ENCODE results near the gene GAS2. TPM values are rescaled to one million over a fixed set of nuclear protein-coding genes. Genes with fewer than 3 reads are reported as not detected.

The GAS2 gene
- total RNA-seq, 2 experiments from 2014 or later = 1.9 to 2.4 TPM

DNA sequence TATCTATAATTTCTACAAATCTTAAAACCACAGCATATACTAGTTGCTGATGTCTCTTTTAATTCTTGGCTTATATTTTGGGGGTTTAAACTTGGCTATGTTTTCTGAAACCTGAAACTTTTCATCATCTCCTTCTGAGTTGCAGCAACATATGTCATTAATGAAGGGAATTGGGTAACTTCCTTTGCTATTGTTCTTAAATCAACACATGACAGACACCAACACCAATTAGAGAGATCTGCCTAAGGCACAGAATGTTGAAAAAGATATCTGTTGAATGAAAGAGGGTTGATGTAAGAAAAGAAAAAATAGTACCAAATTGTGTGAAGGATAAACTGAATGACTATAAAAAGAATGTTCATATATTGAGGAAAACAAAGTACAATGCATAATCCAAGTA, 10.3 kb upstream of the GAS2 start:
- POLR2A ChIA-PET = no interaction called here
- Mint-ChIP-seq H3K27me3 (no peaks in the 10 kb centered on the region), H3K36me3 (peaks cover 6% of the 10 kb centered on the region), H3K27ac (no peak overlapping the region), H3K4me3 (no peak overlapping the region), H3K9me3 (no peaks in the 10 kb centered on the region), H3K4me1 (peaks cover 13% of the 10 kb centered on the region)
- ATAC-seq (ENCODE audit: low read depth) (no peak), DNase-seq (no peak)

DNA sequence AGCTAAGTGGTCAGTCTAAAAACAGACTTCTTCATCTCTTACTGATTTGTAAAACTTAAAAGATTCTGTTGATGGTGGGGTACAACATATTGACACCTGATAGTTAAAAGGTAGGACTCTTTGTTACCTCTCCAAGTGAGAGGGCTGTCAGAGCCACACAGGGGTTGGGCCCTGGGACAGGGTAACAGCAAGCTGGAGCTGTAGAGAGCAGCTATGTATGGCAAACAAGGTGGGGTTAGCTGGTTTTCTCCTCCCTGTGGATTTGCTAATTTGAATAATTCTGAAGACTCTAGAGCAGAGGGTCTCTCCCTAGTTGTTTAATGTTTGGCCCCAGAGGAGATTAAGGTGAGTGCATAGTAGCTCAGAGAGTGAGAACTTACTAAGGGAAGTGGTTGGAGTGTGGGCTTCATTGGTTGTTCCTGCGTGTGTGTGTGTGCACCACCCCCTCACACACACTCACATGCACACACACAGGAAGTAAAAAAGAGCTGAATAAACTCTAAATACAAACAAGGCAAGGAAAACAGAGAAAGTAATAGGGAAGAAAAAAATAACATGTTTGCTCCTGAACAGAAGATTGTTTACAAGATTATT, 9.2 kb upstream of the GAS2 start:
- peak; percentile 97 for ATAC-seq (ENCODE audit: low read depth)
- peak overlapping the region; percentile 32 for H3K4me3 Mint-ChIP-seq
- peaks cover 13% of the 10 kb centered on the region for H3K4me1 Mint-ChIP-seq
- H3K27ac Mint-ChIP-seq = peak overlapping the region; percentile 15
- H3K36me3 Mint-ChIP-seq = peaks cover 4% of the 10 kb centered on the region
- H3K27me3 Mint-ChIP-seq = no peaks in the 10 kb centered on the region
- H3K9me3 Mint-ChIP-seq = no peaks in the 10 kb centered on the region
- POLR2A ChIA-PET = interaction anchor here (0.7 to 0.9 kb wide), 2 partner anchors 22 to 32 kb away, joined by 3 read pairs; partner anchors contain the start of gene FANCF
- no peak for DNase-seq

DNA sequence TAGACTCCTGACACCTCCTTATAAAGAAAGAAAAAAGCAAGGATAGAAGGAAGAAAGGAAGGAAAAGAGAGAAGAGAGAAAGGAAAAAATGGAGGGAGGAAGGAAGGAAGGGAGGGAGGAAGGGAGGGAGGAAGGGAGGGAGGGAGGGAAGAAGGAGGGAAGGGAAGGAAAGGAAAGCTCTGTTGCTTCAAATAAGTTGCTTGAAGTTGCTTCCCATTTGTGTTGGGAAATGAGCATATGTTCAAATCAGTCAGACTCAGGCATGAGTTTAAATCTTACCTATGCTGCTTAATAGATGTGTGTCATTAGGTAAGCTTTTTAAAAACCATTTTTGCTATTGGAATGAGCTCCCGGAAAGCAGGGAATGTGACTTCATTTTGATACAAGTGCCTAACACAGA, 6.6 kb upstream of the GAS2 start:
- POLR2A ChIA-PET = no interaction called here
- no peak overlapping the region for H3K27ac Mint-ChIP-seq
- H3K4me1 Mint-ChIP-seq = peaks cover 13% of the 10 kb centered on the region

DNA sequence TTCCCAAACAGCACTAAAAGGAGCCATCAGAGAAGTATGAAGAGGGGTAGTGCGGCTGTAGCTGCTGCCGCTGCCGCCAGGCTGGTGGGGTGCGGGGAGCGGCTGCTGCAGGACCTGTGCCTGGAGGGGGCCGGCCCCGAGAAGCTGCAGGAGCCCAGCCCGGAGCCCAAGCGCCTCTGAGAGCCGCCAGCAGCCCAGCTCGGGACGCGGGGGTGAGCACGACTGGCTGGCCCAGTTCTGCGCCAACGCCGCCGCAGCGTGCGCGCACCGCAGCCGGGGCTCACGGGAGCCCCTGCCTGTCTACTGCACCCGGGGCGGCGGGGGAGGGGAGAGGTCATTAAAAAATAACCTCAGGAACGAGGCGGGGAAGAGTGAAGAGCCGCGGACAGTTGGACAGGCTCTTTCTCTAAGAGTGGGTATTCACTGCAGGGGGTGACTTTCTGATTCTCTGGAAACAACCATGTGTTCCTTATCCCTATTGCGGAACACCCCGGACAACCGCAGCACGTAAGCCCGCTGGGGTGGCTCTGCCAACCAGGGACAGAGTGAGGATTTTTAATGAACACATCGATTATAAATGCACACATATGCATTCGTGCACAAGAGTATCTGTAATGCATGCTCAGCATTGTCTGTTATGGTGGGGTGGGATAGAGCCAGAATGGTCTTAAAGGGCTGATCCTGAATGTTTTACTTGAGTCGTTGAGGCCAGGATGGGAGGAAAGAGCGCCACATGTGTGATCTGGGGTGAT, 453 bp downstream of the GAS2 start:
- Mint-ChIP-seq H3K36me3 (no peaks in the 10 kb centered on the region), H3K9me3 (no peaks in the 10 kb centered on the region), H3K4me3 (peak overlapping the region; percentile 83), H3K4me1 (peaks cover 10% of the 10 kb centered on the region), H3K27me3 (peaks cover 65% of the 10 kb centered on the region), H3K27ac (no peak overlapping the region)
- POLR2A ChIA-PET = no interaction called here
- ATAC-seq (ENCODE audit: low read depth) (peak; percentile 68), DNase-seq (peak; percentile 44)

More for the DNA sequence above, 6.6 kb upstream of the GAS2 start:
- no peak for DNase-seq
- Mint-ChIP-seq H3K27me3 (peaks cover 3% of the 10 kb centered on the region), H3K36me3 (no peaks in the 10 kb centered on the region), H3K4me3 (no peak overlapping the region), H3K9me3 (no peaks in the 10 kb centered on the region)
- ATAC-seq (ENCODE audit: low read depth) = no peak

DNA sequence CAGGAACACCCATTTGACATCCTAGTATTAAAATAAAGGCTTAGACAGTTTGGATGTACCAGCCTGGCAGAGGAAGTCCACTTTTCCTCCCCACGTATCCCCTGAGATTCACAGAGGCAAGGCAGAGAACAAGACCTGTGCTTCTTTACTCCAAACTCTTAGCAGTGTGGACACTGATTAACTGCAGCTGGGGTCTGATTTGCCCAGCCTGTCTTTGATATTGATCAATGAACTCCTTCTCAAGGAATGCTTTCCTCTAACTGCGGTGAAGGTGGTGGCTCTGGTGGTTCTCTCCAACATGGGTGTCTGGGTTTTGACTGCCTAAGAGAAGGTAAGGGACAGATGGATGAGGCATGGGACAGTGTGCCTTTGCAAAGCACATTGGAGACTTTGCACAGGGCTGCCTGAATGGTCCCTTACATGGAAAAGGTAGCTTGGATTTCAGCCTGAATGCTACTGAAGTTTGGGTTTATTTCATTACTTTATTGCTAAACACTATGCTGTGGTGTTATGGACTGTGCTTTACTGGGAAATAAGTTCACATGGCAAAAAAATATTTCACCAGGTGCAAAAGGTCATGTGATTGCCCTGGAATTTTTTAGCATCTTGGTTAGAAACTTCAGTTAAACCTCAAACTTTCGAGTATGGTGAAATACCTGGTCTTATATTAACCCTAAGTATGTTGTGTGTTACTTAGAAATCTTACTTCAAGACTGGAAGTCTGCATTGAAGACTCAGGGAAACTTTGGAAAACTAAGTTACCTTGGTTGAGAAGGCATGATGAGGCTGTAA, 1.8 kb downstream of the GAS2 start:
- H3K36me3 Mint-ChIP-seq = no peaks in the 10 kb centered on the region
- POLR2A ChIA-PET = no interaction called here

DNA sequence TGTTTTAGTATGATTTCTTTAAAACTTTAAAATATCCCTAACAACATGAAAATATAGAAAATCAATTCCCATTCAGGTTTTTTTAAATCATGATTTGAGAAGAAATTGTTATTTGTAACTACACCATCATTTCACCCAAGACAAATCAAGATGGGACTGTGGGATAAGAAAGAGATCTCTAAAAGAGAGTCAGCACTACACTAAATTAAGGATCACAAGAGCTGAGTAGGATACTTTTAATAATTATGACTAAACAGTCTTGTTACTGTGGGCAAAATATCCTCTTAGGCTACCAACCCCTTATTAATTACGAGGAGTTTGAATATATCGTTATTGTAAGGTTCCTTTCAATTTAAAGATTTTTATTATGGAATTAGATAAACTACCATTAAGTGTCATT, 3.0 kb downstream of the GAS2 start:
- POLR2A ChIA-PET = no interaction called here
- Mint-ChIP-seq H3K27me3 (peaks cover 73% of the 10 kb centered on the region), H3K4me3 (no peak overlapping the region), H3K27ac (no peak overlapping the region), H3K4me1 (peaks cover 10% of the 10 kb centered on the region), H3K9me3 (no peaks in the 10 kb centered on the region), H3K36me3 (no peaks in the 10 kb centered on the region)
- DNase-seq (no peak), ATAC-seq (ENCODE audit: low read depth) (no peak)

More for the DNA sequence above, 1.8 kb downstream of the GAS2 start:
- no peaks in the 10 kb centered on the region for H3K9me3 Mint-ChIP-seq
- H3K27me3 Mint-ChIP-seq = peaks cover 73% of the 10 kb centered on the region
- DNase-seq (no peak), ATAC-seq (ENCODE audit: low read depth) (no peak)
- H3K4me3 Mint-ChIP-seq = no peak overlapping the region
- no peak overlapping the region for H3K27ac Mint-ChIP-seq
- H3K4me1 Mint-ChIP-seq = peaks cover 10% of the 10 kb centered on the region

DNA sequence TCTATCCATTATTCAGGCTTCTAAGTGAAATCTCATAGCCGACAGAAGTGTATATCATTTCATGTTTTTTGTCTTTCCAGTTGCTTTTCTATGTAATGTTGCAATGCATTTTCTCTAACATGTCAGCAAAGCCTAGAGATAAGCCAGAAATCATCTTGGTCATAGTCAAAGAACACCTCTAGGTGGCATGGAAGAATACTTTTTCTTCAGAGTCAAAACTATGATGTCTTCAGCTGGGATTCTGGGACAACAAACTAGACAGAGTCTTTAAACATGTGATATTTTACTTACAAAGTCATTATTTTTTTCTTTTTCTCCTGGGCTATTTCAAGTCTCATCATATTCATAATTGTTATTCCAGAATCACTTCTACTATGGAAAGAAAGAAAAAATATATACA, 4.4 kb downstream of the GAS2 start:
- ATAC-seq (ENCODE audit: low read depth) (no peak), DNase-seq (no peak)
- Mint-ChIP-seq H3K36me3 (no peaks in the 10 kb centered on the region), H3K27ac (no peak overlapping the region), H3K27me3 (peaks cover 62% of the 10 kb centered on the region), H3K4me1 (peaks cover 10% of the 10 kb centered on the region), H3K4me3 (no peak overlapping the region), H3K9me3 (no peaks in the 10 kb centered on the region)
- POLR2A ChIA-PET = no interaction called here

DNA sequence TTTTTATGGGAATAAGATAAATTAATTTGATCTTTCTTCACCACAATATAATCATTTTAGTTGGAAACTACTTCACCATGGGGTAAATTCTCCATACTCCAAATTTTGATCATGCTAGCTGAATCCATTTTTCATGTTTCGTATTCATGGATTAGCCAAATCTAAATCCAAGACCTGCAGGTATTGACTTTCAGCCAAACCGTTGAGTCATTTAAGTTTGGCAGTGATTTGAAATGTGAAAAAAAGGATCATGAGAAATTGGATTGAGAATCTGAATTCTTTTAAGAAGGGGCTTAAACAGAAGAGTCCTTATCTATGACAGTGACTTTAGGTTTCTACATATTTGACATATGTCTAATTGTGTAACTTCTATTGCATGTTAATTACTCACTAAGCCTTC, 5.3 kb downstream of the GAS2 start:
- no peak for ATAC-seq (ENCODE audit: low read depth)
- H3K4me1 Mint-ChIP-seq = peaks cover 4% of the 10 kb centered on the region
- H3K27me3 Mint-ChIP-seq = peaks cover 53% of the 10 kb centered on the region
- H3K27ac Mint-ChIP-seq = no peak overlapping the region
- DNase-seq = no peak
- no peak overlapping the region for H3K4me3 Mint-ChIP-seq
- H3K36me3 Mint-ChIP-seq = no peaks in the 10 kb centered on the region
- H3K9me3 Mint-ChIP-seq = no peaks in the 10 kb centered on the region
- POLR2A ChIA-PET = no interaction called here

DNA sequence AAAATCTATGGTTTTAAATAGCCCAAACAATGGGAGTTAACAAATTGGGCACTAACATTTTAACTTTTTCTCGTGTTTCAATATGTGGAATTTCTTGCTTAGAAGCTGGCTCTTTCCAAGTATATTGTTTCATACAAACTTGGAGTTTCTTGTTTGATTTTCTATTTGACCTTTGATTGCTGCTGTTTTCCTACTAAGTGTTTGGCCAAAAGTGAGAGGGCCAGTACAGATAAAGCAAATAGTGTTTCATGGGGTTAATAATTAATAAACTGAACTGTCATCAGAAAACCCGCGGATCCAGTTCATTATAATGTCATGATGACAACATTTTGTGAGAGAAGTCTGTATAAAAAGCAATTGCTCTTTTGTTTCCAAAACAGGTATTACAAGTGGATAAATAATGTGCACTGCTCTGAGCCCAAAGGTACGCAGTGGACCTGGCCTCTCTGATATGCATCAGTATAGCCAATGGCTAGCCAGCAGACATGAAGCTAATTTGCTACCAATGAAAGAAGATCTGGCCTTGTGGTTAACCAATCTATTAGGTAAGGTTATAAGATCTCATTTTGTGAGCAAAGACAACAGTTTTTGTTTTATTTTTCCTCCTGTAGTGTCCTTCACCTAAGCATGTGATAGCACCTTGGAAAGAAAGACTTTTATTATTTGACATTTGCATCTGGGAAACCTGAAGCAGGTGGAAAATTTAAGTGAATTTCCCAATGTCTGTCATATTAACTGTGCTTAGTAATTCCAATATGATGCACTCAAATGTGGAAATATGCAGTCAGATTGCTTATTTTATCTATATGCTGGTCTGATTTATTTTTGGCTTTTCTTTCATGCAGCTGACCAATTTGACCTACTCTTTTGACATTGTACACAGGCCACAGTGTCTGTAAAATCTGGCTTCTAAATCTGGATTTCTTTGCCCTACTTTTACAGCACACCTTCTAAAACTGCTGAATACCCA, 8.3 kb downstream of the GAS2 start:
- H3K4me1 Mint-ChIP-seq = no peaks in the 10 kb centered on the region
- no peaks in the 10 kb centered on the region for H3K36me3 Mint-ChIP-seq
- H3K27ac Mint-ChIP-seq = no peak overlapping the region
- H3K4me3 Mint-ChIP-seq = no peak overlapping the region
- no peak for ATAC-seq (ENCODE audit: low read depth)
- no peaks in the 10 kb centered on the region for H3K9me3 Mint-ChIP-seq
- no peak for DNase-seq
- H3K27me3 Mint-ChIP-seq = peaks cover 29% of the 10 kb centered on the region
- POLR2A ChIA-PET = no interaction called here

DNA sequence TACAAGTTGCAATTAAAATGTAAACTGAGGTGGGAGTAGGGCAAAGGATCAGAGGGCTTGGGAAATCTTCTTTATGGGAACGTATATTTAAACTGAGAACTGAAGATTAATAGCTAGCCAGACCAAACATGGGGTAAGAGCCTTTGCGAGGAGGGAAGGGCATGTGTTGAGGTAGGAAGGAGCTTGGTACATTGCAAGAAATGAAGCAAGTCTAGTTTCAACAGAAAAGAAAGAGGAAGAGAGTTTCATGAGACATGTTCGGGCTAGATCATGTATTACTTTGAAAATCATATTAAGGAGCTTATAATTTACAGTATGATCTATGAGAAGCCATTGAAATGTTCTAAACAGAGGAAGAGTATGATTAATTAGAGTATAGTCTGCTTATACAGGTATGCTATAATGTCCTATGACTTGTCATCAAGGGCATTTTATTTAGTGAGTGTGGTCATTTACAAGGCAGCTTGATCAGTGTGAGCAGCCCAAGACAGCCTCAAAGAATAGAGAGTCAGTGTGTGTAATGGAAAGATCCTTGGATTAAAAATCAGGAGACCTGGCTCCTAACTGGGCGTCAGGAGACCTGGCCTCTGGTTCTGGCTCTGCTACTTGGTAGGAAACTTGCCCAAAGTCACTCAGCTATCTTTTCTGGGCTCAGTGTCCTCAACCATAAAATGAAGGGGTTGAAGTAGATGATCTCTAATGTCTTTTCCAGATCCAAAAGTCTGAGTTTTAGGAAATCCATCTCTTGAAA, 10.9 kb downstream of the GAS2 start:
- Mint-ChIP-seq H3K36me3 (no peaks in the 10 kb centered on the region), H3K4me3 (no peak overlapping the region), H3K27me3 (peaks cover 12% of the 10 kb centered on the region), H3K27ac (no peak overlapping the region), H3K9me3 (no peaks in the 10 kb centered on the region), H3K4me1 (no peaks in the 10 kb centered on the region)
- ATAC-seq (ENCODE audit: low read depth) (no peak), DNase-seq (no peak)
- POLR2A ChIA-PET = no interaction called here

DNA sequence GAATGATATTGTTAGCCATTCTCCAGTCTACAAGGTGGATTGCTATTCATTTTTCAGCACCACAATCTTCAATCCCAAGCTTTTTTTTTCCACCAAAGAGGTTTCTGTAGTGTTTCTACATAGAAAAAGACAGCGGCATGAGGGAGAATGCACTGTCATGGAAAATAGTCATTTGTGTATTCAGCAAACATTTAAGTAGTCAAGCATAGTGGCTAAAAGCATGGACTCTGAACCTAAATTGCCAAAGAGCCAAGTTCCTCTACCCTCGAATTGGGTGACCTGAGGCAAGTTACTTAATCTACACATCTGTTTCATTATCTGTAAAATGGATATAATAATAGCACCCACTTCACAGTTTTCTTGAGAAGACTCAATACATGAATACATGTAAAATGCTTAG, 14.2 kb downstream of the GAS2 start:
- Mint-ChIP-seq H3K4me1 (no peaks in the 10 kb centered on the region), H3K9me3 (no peaks in the 10 kb centered on the region), H3K4me3 (no peak overlapping the region), H3K27ac (no peak overlapping the region), H3K36me3 (no peaks in the 10 kb centered on the region), H3K27me3 (peaks cover 5% of the 10 kb centered on the region)
- DNase-seq (no peak), ATAC-seq (ENCODE audit: low read depth) (no peak)
- POLR2A ChIA-PET = no interaction called here

DNA sequence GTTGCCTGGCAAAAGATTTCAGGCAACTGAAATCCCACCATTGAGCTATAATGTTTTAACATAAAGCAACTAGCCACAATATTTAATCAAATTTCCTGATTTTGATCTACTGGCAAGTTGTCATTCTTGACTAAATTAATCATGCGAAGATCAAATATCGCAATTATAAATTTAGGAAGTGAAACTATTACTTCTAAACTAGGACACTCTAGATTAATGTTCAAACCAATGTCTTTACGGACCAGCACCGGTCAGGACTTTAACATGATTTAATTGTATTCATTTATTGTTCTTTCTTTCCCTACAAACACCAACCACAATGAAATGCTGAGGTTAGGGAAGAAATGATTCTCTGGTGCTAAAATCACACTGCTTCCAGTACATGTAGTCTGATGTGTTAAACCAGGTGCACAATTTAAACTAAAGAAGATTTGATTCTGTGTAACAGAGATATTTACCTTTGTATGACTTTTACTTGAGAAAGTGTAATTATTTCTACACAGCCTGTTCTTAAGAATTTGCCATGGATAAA, 14.9 kb downstream of the GAS2 start:
- DNase-seq (no peak), ATAC-seq (ENCODE audit: low read depth) (no peak)
- H3K27ac Mint-ChIP-seq = no peak overlapping the region
- no peak overlapping the region for H3K4me3 Mint-ChIP-seq
- POLR2A ChIA-PET = no interaction called here
- no peaks in the 10 kb centered on the region for H3K4me1 Mint-ChIP-seq
- H3K9me3 Mint-ChIP-seq = no peaks in the 10 kb centered on the region
- H3K27me3 Mint-ChIP-seq = peaks cover 5% of the 10 kb centered on the region
- H3K36me3 Mint-ChIP-seq = no peaks in the 10 kb centered on the region
